ENCODE measurements around the gene CAMTA1.

The CAMTA1 gene

DNA sequence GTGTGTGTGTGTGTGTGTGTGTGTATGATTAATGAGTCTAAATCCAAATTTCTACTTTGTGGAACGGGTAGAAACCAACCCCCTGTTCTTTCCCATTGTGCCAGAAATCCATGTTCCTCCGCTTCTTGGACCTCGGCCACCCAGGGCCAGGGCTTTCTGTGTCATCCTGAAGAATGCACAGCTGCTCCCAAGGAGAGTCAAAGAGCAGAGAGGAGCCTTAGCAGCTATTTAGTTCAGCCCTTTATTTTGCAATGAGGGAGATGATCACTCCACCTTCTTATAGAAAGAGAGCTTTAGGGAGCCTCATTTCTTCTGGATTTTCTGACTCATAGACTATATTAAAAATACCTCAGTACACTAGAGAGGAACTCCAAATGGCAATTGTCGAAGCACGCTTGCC is 496.6 kb downstream of the CAMTA1 start:
- no peak for DNase-seq (ENCODE audit: low read depth, low spot score)

DNA sequence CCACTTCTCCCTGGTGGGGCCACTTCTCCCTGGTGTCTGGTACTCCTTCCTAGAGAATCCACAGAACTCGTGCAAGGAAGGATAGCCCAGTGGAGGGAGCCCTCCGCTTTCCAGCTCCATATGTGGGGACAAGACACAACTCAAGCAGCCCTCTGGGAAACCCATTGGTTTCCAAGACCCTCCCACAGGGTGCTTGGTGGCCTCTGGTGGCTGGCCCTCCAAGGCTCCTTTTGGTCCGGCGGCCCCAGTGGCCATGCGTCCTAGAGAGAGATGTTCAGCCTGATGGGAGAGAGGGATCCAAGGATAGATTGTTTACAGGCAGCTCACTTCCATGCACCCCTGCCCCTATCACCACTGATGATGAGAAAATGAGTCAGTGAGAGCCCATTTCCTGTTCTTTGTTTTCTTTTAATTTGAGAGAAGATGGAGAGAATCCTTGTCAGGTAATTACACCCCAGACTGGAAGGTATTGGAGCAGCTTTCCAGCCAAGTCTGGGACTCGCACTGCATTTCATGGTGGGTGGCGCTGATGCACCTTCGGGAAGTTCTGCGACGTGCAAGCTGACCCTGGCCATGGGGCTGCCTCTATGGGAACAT is 499.7 kb downstream of the CAMTA1 start:
- no peak for DNase-seq (ENCODE audit: low read depth, low spot score)

DNA sequence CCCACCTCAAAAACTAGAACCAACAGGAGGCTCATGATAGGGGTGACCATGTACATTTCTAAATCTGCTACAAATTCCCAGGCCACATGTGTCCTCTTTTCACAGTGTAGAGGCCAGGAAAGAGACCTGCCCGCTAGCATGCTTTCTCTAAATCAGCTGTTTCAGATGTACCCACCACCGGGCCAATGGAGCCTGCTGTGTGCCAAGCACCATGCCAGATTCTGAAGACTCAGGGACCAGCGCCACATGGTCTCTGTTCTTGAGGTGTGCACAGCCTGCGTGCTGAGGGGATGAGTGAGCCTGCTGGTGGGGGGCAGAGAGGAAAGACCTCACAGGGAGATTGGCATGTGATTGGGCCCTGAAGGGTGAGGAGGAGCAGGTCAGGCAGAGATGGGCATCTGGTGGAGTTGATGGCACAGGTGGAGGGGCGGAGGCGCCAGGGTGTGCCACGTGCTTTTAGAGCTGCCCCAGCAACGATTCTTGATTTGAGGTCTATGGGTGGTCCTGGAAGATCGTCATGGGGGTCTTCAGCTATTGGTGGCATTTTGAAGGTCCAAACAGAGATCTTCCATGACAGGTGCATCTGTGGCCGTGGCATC is 500.7 kb downstream of the CAMTA1 start:
- no peak for DNase-seq (ENCODE audit: low read depth, low spot score)

DNA sequence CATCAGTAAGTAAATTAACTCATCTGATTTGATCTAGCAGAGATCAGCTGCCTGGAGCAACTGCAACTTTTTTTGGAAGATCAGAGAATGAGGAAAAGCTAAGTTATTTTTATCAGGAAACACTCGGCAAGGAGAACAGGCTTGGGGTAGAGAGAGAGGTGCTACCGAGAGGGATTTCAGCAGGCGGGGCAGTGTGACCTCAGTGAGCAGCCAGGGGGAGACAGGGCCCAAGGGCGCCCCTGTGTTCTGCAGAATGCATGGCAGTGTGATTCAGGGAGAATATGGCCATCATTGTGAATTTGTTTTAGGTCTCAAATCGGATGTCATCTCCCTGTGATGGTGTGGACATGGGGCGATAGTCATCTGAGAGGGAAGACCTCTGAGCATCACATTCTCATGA is 501.8 kb downstream of the CAMTA1 start:
- DNase-seq (ENCODE audit: low read depth, low spot score): no peak

DNA sequence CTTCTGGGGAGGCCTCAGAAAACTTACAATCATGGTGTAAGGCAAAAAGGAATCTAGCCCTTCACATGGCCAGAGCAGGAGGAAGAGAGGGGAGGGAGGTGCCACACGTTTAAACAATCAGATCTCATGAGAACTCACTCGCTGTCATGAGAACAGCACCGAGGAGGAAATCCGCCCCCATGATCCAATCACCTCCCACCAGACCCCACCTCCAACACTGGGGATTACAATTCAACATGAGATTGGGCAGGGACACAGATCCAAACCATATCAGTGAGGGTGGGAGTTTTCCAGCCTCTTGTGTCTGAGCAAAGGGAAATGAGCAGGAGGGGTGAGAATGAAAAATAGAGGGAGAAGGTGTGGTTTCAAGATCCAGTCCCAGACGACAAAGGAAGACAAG is 503.7 kb downstream of the CAMTA1 start:
- DNase-seq (ENCODE audit: low read depth, low spot score): no peak

DNA sequence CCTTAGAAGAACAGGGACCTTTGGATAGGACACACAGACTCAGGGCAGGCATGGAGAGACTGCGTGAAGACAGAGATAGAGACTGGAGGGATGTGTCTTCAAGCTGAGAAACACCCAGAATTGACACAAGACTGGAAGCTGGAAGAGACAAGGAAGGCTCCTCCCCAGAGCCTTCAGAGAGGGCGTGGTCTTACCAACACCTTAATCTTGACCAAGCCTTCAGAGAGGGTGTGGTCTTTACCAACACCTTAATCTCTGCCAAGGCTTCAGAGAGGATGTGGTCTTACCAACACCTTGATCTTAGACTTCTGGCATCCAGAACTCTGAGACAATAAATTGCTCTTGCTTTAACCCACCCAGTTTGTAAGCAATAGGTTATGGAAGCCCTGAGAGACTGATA is 504.4 kb downstream of the CAMTA1 start:
- DNase-seq (ENCODE audit: low read depth, low spot score): no peak

DNA sequence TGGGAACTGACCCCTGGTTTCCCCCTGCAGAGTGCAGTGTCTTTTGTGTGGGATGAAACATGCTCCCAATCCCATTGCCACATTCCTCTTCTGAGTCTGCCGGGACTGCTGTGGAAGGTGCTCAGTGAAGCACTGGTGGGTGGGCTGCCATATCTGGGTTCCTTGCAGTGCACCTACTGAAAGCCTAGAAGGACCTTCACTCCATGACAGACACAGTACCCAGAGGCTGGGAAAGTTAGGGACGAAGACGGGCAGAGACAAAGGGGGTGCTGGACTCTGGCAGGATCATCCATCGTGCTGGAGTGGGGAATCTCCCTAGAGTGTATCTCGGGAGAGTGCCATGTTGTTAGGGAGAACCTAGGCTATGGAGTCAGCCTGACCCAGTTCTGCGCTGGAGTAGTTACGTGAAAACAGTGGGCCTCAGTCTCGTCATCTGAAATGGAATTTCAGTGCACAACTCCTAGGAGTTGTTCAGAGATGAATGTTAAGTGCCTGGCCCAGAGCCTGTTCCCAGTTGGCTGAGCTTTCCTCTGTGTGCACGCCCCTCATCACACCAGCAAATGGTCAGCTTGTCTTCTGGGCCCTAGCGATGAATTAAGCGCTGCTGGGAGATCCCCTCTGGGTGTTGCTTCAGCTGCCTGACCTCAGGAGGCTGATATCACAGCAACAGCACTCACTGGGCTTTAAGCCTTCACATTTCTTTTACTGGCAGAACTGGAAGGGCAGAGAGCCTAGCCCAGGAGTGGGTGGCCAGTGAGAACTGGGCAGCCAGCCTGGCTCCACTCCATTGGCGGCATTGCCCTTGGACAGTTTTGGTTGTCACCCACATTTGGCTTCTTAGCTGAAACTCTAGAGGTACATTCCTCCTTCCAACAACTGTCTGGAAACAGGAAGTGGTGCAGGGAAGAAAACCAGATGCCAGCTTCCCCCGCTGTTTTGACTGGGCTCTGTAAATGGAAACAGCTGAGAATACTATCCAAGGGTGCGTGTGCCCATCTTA is 506.0 kb downstream of the CAMTA1 start:
- DNase-seq (ENCODE audit: low read depth, low spot score): no peak

DNA sequence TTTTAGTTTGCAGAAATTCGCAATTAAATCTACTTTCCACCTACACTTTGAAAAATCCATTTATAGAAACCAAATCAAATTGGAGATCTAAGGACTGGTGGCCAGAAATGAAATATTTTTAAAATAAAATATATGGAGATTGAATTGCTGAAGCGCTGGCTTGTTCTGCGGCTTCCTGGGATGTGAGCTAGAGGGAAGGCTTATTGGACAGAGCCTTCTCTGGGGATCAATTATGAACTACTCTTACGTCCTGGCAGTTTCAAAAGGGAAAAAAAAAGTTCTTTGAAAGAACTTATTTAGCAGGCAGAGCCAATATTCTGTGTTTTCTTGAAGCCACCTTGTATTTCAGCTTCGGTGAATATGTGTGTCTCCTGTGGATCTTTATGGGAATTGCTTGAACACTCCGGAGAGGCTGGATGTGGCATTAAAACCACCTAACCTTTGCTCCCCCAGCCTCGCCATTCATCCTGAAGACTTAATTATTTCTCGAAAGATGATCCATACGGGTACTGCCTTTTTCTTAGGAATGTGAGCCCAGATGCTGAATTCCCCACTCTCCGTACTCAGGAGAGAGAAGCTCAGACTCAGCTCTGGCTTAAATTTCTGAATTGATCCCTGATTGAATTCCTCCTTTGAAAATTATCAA is 506.9 kb downstream of the CAMTA1 start:
- no peak for DNase-seq (ENCODE audit: low read depth, low spot score)

DNA sequence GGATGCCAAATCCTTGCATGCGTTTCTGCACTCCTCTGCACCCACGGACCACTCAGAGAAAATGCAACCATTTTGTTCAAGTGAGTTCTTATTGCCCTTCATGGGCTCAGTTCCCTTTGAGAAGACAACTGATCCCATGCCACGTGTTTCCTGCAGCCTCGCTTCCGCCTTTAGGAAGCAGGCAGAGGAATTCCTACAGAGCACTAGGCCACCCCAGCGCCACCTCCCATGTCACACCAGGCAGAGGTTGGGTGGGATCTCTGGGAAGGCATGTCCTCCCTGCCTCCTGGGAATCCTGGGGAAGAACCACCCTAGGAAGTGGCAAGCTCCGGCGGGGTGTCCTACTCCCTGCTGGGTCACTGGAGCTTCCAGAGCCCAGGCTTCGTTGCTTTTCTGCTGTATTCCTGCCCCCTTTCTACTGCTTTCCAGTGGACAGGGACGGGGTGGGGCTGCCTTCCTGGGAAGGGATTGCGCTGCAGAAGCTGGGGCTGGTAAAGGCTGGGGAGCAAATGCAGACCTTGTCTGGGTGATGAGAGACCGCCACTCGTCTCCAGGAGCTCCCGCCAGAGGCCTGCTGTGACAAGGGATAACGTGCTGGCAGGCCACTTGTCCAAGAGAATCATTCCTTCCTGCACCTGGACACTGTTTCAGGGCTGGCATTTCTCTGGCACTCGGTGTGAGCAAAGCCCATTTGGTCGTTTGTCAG is 507.6 kb downstream of the CAMTA1 start:
- no peak for DNase-seq (ENCODE audit: low read depth, low spot score)

DNA sequence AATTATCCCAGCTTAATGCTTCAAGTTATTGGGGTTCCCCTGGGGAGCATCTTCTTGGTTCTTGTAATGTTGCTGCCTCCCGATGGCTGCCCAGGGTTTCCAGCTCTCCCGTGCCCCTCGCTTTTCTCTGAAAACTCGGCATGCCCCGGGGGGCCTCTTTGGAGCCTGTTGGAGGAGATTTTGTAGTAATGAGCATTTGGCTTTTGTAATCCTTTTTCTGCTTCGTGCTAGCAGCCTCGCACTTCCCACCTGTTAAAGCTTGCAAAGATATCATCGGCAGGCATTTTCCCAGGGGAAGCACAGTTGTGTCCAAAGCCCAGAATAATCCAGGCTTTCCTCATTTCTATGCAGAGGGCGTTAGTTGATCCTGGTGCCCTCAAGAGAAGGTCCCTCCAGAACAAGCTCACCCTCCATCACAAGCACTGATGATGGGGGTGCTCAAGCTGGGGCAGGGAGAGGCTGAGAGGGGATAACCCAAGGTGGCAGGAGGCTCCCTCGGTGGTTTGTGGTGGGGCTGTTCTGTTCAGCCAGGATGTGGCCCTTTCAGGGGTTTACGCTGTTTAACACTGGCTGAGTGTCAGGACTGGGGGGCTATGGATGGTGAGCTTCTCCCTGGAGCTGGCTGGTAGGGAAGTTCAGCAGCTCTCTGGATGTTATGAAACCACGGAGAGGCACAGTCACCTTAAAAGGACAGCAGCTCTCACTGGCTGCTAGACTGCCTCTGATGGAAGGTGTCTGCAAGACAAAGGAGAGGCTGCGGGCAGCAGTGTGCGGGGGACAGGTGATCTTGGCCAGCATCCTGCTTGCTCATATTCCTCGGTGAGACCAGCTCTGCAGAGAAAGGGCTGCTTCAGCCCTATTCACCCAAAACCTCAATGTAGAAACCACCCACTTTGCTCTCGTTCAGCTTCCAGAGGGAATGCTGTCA is 508.7 kb downstream of the CAMTA1 start:
- DNase-seq (ENCODE audit: low read depth, low spot score): no peak

DNA sequence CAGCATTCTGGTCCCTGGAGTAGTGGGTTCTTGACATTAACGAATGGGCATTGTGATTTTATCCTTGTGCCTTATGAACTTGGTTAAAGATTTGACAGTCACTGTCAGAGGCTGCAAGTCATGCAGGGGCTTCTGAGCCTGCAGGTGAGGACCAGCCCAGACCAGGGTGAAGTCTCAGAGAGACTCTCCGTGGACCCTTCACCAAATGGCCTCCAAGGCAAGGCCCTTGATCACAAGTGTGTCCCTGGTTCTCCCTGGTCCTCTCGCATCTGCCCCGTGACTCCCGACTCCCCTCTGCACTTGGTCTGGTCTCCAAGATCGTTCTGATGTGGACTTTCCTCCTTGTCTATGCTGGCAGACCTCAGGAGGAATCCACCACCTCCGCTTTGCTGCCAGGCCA is 509.4 kb downstream of the CAMTA1 start:
- no peak for DNase-seq (ENCODE audit: low read depth, low spot score)

DNA sequence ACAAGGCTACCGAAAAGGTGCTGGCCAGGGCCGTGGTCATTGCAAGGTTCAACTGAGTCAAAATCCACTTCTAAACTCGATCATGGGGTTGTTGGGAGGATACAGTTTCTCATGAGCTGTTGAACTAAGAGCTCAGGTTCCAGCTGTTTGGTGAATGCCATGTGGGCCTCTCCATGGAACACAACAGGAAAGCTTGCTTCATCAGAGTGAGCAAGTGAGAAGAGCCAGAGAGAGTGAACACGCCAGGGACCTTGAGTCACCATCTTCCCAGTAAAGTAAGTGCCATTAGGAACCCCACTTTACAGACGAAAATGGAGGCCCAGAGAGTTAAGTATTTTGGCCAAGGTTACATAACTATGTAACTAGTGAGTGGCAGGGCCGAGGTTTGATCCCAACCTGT is 510.7 kb downstream of the CAMTA1 start:
- DNase-seq (ENCODE audit: low read depth, low spot score): no peak

DNA sequence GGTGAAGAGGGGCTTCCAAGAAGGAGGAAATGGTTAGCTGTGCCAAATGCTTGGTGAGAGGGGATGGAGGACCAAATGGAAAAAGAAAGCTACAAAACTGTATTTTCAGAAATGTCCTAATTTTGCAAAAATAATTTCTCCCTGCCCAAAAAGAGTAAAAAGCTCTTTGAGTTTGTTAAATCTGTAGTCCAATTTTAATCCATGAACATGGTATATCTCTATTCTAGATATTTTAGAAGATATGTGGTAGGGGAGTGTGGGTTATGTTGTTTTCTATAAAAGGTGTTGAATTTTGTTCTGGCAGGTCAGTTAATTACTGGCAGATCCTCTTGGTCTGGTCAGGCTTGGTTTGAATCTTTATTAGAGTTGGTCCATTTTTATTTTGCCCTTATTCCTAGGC is 511.7 kb downstream of the CAMTA1 start:
- DNase-seq (ENCODE audit: low read depth, low spot score): no peak

DNA sequence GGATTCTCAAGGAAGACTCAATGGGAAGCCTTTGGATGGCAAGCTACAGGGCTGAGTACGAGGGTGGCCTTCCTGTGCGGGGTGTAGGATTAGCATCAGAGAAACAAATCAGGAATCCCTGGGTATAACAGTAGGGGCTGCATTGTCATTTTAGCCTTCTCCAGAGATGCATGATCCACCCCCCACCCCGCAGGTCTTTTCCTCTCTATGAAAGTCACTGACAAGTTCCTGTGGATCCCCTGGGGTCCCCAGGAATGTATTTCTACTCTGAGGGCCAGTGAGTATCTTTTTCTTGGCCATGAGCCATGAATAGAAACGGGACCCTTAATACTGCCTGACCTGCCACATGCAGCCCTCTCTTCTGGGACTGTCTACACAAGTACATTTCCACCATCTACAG is 512.9 kb downstream of the CAMTA1 start:
- DNase-seq (ENCODE audit: low read depth, low spot score): peak; percentile 54

DNA sequence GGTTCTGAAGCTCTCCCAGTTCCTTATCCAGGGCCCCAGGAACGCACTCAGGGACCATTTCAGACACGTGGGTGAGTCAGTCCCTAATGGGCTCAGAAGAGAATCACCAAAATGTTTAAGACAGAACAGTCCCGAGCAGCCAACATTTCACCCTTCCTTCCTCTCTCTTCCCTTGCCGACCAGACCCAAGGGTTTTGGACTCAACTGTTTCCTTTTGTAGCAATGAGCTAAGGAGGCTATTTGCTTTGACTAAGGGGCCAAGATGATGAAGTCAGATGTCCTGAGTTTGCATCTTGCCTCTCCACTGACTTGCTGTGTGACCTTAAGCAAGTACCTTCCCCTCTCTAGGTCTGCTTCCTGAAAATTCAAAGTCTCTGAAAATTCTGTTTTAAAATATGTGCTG is 513.5 kb downstream of the CAMTA1 start:
- DNase-seq (ENCODE audit: low read depth, low spot score): no peak

DNA sequence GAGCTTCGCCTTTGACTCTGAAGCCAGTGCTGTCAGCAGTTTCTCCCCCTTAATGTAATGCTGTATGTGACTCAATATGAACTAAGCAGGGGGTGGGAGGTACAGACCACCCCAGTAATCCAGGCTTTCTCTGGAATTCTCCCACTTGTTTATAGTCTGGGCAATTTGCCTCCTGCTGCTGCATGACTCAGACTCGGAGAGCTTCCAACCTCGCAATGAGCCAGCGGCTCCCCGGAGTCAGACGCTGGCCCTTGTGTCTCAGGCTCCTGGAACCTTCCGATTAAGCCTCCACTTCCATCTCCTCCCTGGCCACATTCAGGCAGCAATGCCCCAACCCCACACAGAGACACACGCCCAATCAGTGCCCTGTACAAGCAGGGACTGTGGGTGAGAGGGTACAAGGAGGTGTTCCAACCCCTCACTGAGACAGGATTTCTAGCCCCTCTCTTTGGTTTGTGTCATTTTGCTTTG is 514.1 kb downstream of the CAMTA1 start:
- DNase-seq (ENCODE audit: low read depth, low spot score): no peak

DNA sequence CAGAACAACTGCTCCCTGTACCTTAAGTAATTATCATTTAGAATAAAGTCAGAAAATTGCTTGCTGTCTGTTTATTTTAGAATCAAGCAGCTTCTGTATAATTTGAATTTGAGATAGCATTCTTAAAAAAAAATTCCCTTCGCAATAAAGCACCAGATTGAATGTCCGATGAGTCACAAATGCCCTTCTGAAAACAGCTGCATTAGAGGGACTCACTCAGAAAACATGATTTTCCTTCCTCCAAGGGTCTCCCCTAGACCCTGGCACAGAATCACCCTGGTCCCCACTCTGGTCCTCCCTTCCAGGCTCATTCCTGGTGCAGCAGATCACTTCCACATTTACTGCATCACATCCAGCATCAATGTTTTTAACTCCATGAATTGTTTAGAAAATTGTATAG is 514.7 kb downstream of the CAMTA1 start:
- no peak for DNase-seq (ENCODE audit: low read depth, low spot score)

DNA sequence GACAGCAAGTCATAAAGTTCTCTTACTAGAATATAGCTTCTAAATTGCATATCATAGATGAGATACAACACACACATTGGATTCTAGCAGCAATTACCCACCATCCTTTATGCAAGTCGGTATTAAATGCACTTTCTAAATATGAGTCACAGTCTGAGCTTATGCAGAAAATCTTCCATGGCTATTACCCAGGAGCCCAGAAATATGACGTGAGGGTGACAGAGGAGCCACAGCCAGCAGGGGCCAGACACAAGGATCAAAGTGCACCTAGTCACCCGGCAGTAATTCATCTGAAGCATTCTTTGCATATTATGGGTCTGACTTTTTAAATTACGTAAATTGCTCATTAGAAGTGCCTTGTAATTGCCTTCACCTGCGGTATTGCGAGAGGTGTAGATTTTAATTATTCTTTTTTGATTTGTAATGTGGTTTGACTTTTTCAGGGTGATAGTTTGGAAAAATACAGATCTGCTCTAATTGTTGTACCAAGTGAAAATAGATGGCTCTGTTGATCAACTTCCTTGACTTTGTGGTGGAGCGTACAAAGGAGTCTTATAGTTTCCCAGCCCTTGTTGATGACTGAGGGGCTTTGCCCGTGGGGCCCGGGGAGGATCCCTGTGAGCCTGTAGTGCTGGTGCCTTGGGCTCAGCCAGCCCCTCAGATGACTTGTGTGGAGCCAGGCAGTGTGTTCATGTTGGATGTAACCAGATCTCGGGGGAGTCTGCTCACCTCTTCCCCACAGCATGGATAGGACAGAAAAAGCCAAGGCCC is 515.8 kb downstream of the CAMTA1 start:
- DNase-seq (ENCODE audit: low read depth, low spot score): no peak

DNA sequence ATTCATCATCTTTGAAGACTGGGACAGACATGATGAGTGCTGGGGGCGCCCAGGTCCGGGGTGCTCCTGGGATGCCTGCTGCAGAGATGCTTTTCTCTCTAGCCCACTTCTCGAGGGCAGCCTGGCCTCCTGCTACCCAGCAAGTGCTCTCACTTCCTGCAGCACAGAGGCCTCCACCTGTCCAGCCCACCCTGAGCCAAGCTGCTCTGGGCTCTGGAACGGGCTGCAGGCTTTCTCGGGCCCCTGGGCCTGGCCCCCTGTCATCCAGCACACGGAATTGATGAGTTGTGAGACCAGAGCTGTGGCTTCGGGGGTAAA is 516.4 kb downstream of the CAMTA1 start:
- no peak for DNase-seq (ENCODE audit: low read depth, low spot score)

DNA sequence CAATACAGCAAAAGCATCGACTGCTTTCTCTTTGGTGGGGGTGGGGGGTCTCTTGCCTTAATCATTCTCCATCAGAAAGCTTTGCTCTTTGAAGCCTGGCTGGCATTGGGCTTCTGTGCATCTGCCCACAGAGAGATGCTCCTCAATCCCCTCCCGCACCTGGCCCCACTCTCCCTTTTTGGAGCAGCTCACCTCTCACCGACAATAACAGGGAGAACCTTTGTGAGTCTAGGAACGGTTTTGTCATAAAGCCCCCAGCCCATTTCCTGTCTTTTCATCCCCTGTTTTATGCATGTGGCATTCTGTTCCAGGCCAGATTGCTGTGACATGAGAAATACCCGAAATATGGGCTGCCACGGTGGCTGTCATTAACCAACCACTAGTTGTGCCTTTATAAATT is 516.9 kb downstream of the CAMTA1 start:
- no peak for DNase-seq (ENCODE audit: low read depth, low spot score)

Data from iPS DF 19.7 (cell line).